Neural progenitor cell (in vitro differentiated cells): ENCODE measurements around the gene PDE6B.

Source experiments
- EZH2 ChIP-seq: fragments of 200-600 bp; sonication (generic); IDR thresholded peaks from 2 replicates; pipeline ENCODE4 v1.6.1; 2017; ENCODE audit warnings: antibody characterized with exemption, mild to moderate bottlenecking, moderate library complexity
- TF ChIP-seq, protein P1 (sequence below): fragments of 200-600 bp; sonication (generic); IDR thresholded peaks from 2 replicates; pipeline ENCODE4 v1.5.1; 2017; ENCODE audit warnings: antibody characterized with exemption, mild to moderate bottlenecking

DNA sequence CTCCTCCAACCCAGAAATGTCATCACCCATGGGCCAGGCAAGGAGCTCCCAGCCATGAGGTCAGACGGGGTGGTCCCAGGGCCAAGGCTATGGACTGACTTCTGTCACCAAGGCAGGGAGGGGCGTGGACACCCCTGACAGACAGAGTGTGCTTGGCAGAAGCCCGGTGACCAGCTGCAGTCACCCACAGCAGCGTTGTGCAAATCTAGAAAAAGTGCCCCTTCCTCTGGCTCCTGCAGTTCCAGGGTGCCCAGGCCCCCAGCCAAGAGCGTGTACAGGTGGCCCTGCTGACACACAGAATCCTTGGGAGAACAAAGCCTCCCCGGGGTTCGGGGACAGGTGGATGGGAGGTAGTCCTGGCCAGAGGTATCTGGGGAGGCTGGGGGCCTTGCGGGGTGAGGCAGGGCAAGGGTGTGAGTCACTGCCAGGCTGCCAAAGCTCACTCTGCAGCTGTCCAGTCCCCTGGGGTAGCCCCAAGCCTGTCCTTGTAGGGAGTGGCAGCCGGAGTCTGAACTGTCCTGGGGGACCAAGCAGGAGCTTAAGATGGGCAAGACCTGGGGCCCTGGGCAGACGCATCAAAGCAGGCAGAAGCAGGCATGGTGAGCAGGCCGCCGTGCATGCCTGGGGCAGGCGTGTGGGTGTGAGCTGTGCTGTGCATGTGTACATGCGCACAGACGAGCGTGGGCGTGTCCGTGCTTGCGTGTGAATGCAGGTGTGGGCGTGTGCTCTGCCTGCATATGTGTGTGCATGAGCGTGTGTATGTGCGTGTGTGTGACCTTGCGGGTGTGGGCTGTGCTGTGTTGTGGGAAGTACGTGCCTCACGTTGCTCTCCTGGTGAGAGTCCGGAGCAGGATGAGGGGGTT, 52.3 kb downstream of the PDE6B start:
- TF ChIP-seq, protein P1, sequence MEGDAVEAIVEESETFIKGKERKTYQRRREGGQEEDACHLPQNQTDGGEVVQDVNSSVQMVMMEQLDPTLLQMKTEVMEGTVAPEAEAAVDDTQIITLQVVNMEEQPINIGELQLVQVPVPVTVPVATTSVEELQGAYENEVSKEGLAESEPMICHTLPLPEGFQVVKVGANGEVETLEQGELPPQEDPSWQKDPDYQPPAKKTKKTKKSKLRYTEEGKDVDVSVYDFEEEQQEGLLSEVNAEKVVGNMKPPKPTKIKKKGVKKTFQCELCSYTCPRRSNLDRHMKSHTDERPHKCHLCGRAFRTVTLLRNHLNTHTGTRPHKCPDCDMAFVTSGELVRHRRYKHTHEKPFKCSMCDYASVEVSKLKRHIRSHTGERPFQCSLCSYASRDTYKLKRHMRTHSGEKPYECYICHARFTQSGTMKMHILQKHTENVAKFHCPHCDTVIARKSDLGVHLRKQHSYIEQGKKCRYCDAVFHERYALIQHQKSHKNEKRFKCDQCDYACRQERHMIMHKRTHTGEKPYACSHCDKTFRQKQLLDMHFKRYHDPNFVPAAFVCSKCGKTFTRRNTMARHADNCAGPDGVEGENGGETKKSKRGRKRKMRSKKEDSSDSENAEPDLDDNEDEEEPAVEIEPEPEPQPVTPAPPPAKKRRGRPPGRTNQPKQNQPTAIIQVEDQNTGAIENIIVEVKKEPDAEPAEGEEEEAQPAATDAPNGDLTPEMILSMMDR, result no peak
- no peak for TF ChIP-seq EZH2
